ENCODE data around the gene MAP1S.
A peak's percentile ranks its signal among the peaks of the same experiment; 100 is the strongest.

Gene MAP1S

GRCh38 chr19:17721111-17721628 is 1.9 kb downstream of the MAP1S start:
- Mint-ChIP-seq H3K36me3 (peaks cover 36% of the 10 kb centered on the region), H3K4me3 (peak overlapping the region; percentile 82), H3K9me3 (no peaks in the 10 kb centered on the region), H3K27ac (peak overlapping the region; percentile 81), H3K4me1 (peaks cover 47% of the 10 kb centered on the region), H3K27me3 (no peaks in the 10 kb centered on the region)
- ATAC-seq: no peak

GRCh38 chr19:17721821-17722220 is 2.5 kb downstream of the MAP1S start:
- peaks cover 40% of the 10 kb centered on the region for H3K36me3 Mint-ChIP-seq

GRCh38 chr19:17722655-17723240 is 3.5 kb downstream of the MAP1S start:
- H3K36me3 Mint-ChIP-seq: peaks cover 47% of the 10 kb centered on the region
- no peak for ATAC-seq
- H3K27ac Mint-ChIP-seq: no peak overlapping the region
- H3K27me3 Mint-ChIP-seq: no peaks in the 10 kb centered on the region
- no peak overlapping the region for H3K4me3 Mint-ChIP-seq
- H3K9me3 Mint-ChIP-seq: no peaks in the 10 kb centered on the region
- H3K4me1 Mint-ChIP-seq: peaks cover 36% of the 10 kb centered on the region

More at GRCh38 chr19:17721821-17722220, 2.5 kb downstream of the MAP1S start:
- Mint-ChIP-seq H3K9me3 (no peaks in the 10 kb centered on the region), H3K4me3 (peak overlapping the region; percentile 82), H3K27me3 (no peaks in the 10 kb centered on the region), H3K27ac (peak overlapping the region; percentile 81), H3K4me1 (peaks cover 45% of the 10 kb centered on the region)
- no peak for ATAC-seq

GRCh38 chr19:17724655-17725054 is 5.4 kb downstream of the MAP1S start:
- no peaks in the 10 kb centered on the region for H3K9me3 Mint-ChIP-seq
- no peak overlapping the region for H3K4me3 Mint-ChIP-seq
- peaks cover 23% of the 10 kb centered on the region for H3K4me1 Mint-ChIP-seq
- H3K27me3 Mint-ChIP-seq: no peaks in the 10 kb centered on the region
- H3K36me3 Mint-ChIP-seq: peaks cover 55% of the 10 kb centered on the region
- H3K27ac Mint-ChIP-seq: no peak overlapping the region
- ATAC-seq: no peak

GRCh38 chr19:17725422-17726078 is 6.3 kb downstream of the MAP1S start:
- Mint-ChIP-seq H3K9me3 (no peaks in the 10 kb centered on the region), H3K36me3 (peaks cover 59% of the 10 kb centered on the region), H3K27me3 (no peaks in the 10 kb centered on the region), H3K4me3 (no peak overlapping the region), H3K27ac (no peak overlapping the region), H3K4me1 (peaks cover 22% of the 10 kb centered on the region)
- peak; percentile 25 for ATAC-seq

- Mint-ChIP-seq H3K27ac (no peak overlapping the region), H3K9me3 (no peaks in the 10 kb centered on the region), H3K36me3 (peaks cover 61% of the 10 kb centered on the region), H3K4me3 (no peak overlapping the region), H3K27me3 (no peaks in the 10 kb centered on the region), H3K4me1 (peaks cover 22% of the 10 kb centered on the region)
- ATAC-seq: peak; percentile 57
These were observed 7.0 kb downstream of the MAP1S start for GRCh38 chr19:17726136-17726741.

- H3K4me3 Mint-ChIP-seq: no peak overlapping the region
- H3K36me3 Mint-ChIP-seq: peaks cover 65% of the 10 kb centered on the region
- H3K27ac Mint-ChIP-seq: no peak overlapping the region
- peak; percentile 36 for ATAC-seq
- peaks cover 23% of the 10 kb centered on the region for H3K4me1 Mint-ChIP-seq
- H3K9me3 Mint-ChIP-seq: no peaks in the 10 kb centered on the region
- H3K27me3 Mint-ChIP-seq: no peaks in the 10 kb centered on the region
These were observed 7.9 kb downstream of the MAP1S start for GRCh38 chr19:17726964-17727773.

GRCh38 chr19:17727843-17728242 is 8.6 kb downstream of the MAP1S start:
- Mint-ChIP-seq H3K9me3 (no peaks in the 10 kb centered on the region), H3K4me3 (no peak overlapping the region), H3K36me3 (peaks cover 68% of the 10 kb centered on the region), H3K27me3 (no peaks in the 10 kb centered on the region), H3K27ac (no peak overlapping the region), H3K4me1 (peaks cover 25% of the 10 kb centered on the region)
- no peak for ATAC-seq

- no peaks in the 10 kb centered on the region for H3K9me3 Mint-ChIP-seq
- peaks cover 63% of the 10 kb centered on the region for H3K36me3 Mint-ChIP-seq
- ATAC-seq: no peak
- H3K27ac Mint-ChIP-seq: no peak overlapping the region
- H3K4me3 Mint-ChIP-seq: no peak overlapping the region
- peaks cover 25% of the 10 kb centered on the region for H3K4me1 Mint-ChIP-seq
- H3K27me3 Mint-ChIP-seq: no peaks in the 10 kb centered on the region
These were observed 13.8 kb downstream of the MAP1S start for GRCh38 chr19:17733127-17733526.

GRCh38 chr19:17734146-17734545 is 14.9 kb downstream of the MAP1S start:
- Mint-ChIP-seq H3K4me1 (peaks cover 35% of the 10 kb centered on the region), H3K36me3 (peaks cover 61% of the 10 kb centered on the region), H3K9me3 (no peaks in the 10 kb centered on the region), H3K27ac (no peak overlapping the region), H3K27me3 (no peaks in the 10 kb centered on the region), H3K4me3 (no peak overlapping the region)
- ATAC-seq: no peak

GRCh38 chr19:17735410-17735809 is 16.1 kb downstream of the MAP1S start:
- ATAC-seq: no peak
- Mint-ChIP-seq H3K4me1 (peaks cover 38% of the 10 kb centered on the region), H3K4me3 (no peak overlapping the region), H3K27me3 (no peaks in the 10 kb centered on the region), H3K9me3 (no peaks in the 10 kb centered on the region), H3K27ac (peak overlapping the region; percentile 27), H3K36me3 (peaks cover 49% of the 10 kb centered on the region)

GRCh38 chr19:17737690-17738153 is 18.4 kb downstream of the MAP1S start:
- Mint-ChIP-seq H3K27me3 (no peaks in the 10 kb centered on the region), H3K9me3 (no peaks in the 10 kb centered on the region), H3K4me1 (peaks cover 30% of the 10 kb centered on the region), H3K4me3 (no peak overlapping the region), H3K27ac (peak overlapping the region; percentile 80), H3K36me3 (peaks cover 34% of the 10 kb centered on the region)
- ATAC-seq: no peak

- ATAC-seq: peak; percentile 82
- peaks cover 36% of the 10 kb centered on the region for H3K4me1 Mint-ChIP-seq
- no peaks in the 10 kb centered on the region for H3K9me3 Mint-ChIP-seq
- H3K27ac Mint-ChIP-seq: peak overlapping the region; percentile 80
- H3K27me3 Mint-ChIP-seq: no peaks in the 10 kb centered on the region
- peak overlapping the region; percentile 66 for H3K4me3 Mint-ChIP-seq
- H3K36me3 Mint-ChIP-seq: peaks cover 23% of the 10 kb centered on the region
These were observed 20.0 kb downstream of the MAP1S start for GRCh38 chr19:17739121-17739875.

- H3K27ac Mint-ChIP-seq: peak overlapping the region; percentile 68
- no peak for ATAC-seq
- H3K9me3 Mint-ChIP-seq: no peaks in the 10 kb centered on the region
- no peaks in the 10 kb centered on the region for H3K27me3 Mint-ChIP-seq
- H3K4me3 Mint-ChIP-seq: no peak overlapping the region
- H3K36me3 Mint-ChIP-seq: peaks cover 5% of the 10 kb centered on the region
- H3K4me1 Mint-ChIP-seq: peaks cover 40% of the 10 kb centered on the region
These were observed 22.2 kb downstream of the MAP1S start for GRCh38 chr19:17741456-17741855.

Data from stimulated activated memory B cell treated with anti-CD40 and anti-IgM and Interleukin-4, amounts not matched to agents 10 μg/mL and 1 μg/mL and 100 μg/mL, for 72 hours (primary cell).